ENCODE data around the gene MMP7.

GRCh38 chr11:102534261-102534872, 3.8 kb upstream of the MMP7 start:
- TF ChIP-seq CTCF (IDR thresholded peaks at IDR 0.05), result no peak
- no peak for TF ChIP-seq POLR2A (IDR thresholded peaks at IDR 0.05)
